Subcutaneous adipose tissue (tissue), 4 donors: ENCODE data around the gene KCNN2. TPM values are rescaled to one million over a fixed set of nuclear protein-coding genes. Genes with fewer than 3 reads are reported as not detected.

Experiments
- total RNA-seq, 4 donors: library from RNA; depleted of rRNA; stranded (reverse); fragments of >200 nt; gene quantifications; one replicate each; pipeline ENCODE4 v1.1.0, GENCODE V29; 2016
- TF ChIP-seq, protein P1 (sequence below): fragments of 450-650 bp; IDR thresholded peaks from one replicate; pipeline ENCODE4 v1.5.1; 2016; ENCODE audit warnings: low read depth, mild to moderate bottlenecking, control low read depth, antibody characterized with exemption, moderate library complexity

KCNN2 gene
- total RNA-seq, 4 donors from 2014 or later, result 0.17 to 1.1 TPM; not detected in 2

- TF ChIP-seq, protein P1, sequence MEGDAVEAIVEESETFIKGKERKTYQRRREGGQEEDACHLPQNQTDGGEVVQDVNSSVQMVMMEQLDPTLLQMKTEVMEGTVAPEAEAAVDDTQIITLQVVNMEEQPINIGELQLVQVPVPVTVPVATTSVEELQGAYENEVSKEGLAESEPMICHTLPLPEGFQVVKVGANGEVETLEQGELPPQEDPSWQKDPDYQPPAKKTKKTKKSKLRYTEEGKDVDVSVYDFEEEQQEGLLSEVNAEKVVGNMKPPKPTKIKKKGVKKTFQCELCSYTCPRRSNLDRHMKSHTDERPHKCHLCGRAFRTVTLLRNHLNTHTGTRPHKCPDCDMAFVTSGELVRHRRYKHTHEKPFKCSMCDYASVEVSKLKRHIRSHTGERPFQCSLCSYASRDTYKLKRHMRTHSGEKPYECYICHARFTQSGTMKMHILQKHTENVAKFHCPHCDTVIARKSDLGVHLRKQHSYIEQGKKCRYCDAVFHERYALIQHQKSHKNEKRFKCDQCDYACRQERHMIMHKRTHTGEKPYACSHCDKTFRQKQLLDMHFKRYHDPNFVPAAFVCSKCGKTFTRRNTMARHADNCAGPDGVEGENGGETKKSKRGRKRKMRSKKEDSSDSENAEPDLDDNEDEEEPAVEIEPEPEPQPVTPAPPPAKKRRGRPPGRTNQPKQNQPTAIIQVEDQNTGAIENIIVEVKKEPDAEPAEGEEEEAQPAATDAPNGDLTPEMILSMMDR, result no peak
These were observed 517 bp downstream of the KCNN2 start for GRCh38 chr5:114362197-114362976.

- TF ChIP-seq, protein P1, result no peak
These were observed 1.3 kb downstream of the KCNN2 start for GRCh38 chr5:114362977-114363761.

DNA sequence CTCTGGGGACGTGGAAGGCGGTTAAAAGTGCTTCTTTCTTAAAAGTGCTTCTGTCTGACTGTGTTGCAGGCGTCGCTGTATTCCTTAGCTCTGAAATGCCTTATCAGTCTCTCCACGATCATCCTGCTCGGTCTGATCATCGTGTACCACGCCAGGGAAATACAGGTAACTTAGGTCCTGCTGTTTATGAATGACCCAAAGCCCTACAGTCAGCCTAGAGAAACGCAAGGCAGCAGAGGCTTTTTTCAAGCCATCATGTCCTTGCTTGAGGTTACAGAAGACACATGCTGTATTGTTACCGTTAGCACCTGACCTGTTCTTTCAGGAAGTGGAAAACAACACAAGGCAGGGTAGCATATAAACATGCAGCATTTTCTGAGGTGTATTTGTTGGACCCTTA is 2.0 kb downstream of the KCNN2 start:
- TF ChIP-seq, protein P1, result no peak

DNA sequence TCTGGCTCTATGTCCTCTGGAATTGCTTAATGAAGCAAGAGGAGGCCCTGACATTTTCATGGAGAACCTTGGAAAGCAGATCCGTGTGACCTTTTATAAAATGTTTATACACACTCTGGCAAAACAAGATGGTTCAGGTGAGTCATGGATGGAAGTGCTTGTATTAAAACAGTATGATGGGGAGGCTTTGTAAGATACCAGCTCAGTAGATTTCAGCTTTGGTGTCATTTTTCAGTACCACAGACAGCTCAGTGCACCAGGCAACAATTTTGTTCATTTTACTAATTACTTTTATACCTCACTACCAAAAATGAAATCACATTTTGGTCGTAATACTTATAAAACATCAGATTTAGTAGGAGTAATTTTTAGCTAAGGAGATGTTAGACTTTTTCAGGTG is 5.2 kb downstream of the KCNN2 start:
- TF ChIP-seq, protein P1, result no peak

DNA sequence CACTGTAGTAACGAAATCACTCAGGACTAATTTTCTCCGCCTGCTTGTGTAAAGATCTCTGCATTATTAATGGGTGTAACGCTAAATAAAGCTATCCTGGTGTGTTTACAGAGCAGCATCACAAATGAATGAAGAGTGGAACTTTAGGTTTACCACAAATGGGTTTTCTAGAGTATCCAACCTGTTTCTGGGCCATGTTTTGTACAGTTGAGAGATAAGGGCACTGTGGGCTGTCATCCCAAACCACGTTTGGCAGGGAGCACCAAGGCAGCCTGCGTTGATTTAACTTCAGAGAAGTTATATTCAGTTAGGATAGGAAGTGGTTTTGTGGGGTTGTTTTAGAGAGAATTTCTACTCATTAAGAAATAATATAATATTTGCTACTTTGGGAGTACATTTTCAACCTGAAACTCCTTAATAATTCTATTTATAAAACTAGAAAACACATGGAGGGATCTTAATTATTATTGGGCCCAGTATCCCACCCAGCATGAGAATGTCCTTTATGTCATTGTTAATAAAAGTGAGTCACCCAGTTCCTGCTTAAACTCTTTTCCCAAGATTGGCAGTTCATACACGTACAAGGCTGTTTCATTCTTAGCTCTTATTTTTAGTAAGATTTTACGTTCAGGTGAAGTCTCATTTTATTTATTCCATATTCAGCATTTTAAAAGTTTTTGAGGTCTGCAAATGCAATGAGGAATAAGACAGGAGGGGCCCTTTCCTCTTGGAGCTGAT is 8.0 kb downstream of the KCNN2 start:
- TF ChIP-seq, protein P1, result no peak

DNA sequence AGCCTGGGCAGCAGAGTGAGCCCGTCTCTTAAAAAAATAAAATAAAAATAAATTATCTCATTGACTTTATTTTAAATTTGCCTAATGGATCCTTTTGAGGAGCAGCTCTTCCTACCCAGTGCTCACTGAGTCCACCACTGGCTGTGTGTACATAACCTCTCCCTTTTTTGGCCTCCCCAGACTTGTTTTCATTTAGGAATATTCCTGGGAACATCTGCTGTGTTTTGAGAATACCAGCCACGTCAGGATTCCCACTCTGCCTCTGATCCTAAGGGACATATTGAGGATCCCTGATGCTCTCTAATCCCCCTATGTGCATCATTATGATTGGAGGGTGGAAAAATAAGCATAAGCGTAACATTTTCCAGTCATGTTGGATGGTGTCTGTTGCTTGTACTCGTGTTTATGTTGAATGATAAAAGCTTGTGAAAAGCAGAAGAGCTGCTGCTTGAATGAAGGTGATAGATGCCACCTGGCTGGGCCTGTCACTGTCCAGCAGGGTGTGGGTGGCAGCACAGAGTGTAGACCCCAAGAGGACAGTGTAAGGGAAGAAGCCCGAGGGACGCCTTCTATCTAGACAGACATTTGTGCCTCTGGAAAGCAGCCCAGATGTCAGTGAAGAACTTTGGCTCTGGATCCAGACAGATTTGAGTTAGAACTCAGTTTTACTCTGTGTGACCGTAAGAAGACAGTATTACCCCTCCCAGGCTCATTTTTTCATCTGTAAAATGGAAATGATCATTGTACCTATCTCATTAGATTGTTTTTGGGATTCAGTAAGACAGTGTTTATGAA is 15.4 kb downstream of the KCNN2 start:
- TF ChIP-seq, protein P1, result no peak
